Pancreas (tissue), 10 donors: Measurements from ENCODE around the gene POTEB. TPM values are rescaled to one million over a fixed set of nuclear protein-coding genes. Genes with fewer than 3 reads are reported as not detected.
"Not testable (repeated sequence)": the region's sequence is repeated elsewhere in the genome, so short reads cannot be mapped to it uniquely, and the experiment has no call there.

ENCODE experiments used
- ATAC-seq, 4 donors: fragments of 200-7000 bp; cut with Tn5 transposase; one replicate each; pipeline versions ENCODE4 v1.8.0 to v1.9.1; 2020; ENCODE audit warnings: mild to moderate bottlenecking in 4 of 4, moderate library complexity in 4 of 4
- DNase-seq, 6 donors: peaks; one replicate each; pipeline ENCODE4 v3.0.0-alpha.2; 2020
- FAIRE-seq: peaks from 2 replicates; lab custom pipeline; 2012; peaks lifted over from hg19 to GRCh38; lab: Jason Lieb, UNC
- H3K27ac ChIP-seq, 4 donors: fragments of 200-600 bp; sonication (generic); 1 replicate in 3 of 4; 2 replicates in 1 of 4; pipeline versions ENCODE4 v1.5.0 to v1.8.0; 2020
- H3K27me3 ChIP-seq, 4 donors: fragments of 200-600 bp; one replicate each; pipeline ENCODE4 v1.8.0; 2021
- H3K36me3 ChIP-seq, 3 donors: fragments of 200-600 bp; sonication (generic) in 1 of 3; one replicate each; pipeline versions ENCODE4 v1.5.0 to v1.8.0; 2020 to 2021
- H3K4me1 ChIP-seq, 3 donors: fragments of 200-600 bp; one replicate each; pipeline ENCODE4 v1.8.0; 2021
- H3K4me3 ChIP-seq, 4 donors: fragments of 200-600 bp; sonication (generic) in 2 of 4; one replicate each; pipeline versions ENCODE4 v1.5.0 to v1.8.0; 2020 to 2021
- H3K9me3 ChIP-seq, 4 donors: fragments of 200-600 bp; one replicate each; pipeline ENCODE4 v1.8.0; 2021
- WGBS, 2 donors: extraction: QIAGEN DNeasy Blood & Tissue Kit; methylation state at CpG; one replicate each; pipeline ENCODE4 v1.1.7; 2013; 5-methylcytosine and 5-hydroxymethylcytosine counted together
- intact Hi-C, 3 donors: fragments of 100-400 bp; cut with DNase I; formaldehyde crosslinking; loops; one replicate each; pipeline versions ENCODE4 v1.11.1 to v1.14.2; 2022
- microRNA-seq, 2 donors: library from miRNA; unstranded; fragments of <30 nt; microRNA quantifications; one replicate each; pipeline versions ENCODE4 to v1.1.0, GENCODE V29; 2019 to 2020
- polyA plus RNA-seq, 2 donors: library from polyadenylated mRNA; stranded (reverse); fragments of 200-250 nt; gene quantifications; one replicate each; pipeline ENCODE4 v1.2.3, GENCODE V29; 2013
- total RNA-seq, 6 donors: library from RNA; stranded (reverse); fragmentation: NEBNext Ultra II Directional in 4 of 6; extraction: Animal tissue kit (Norgen Biotek cat#: 25700) in 4 of 6; gene quantifications; one replicate each; pipeline versions ENCODE4 v1.2.1 to v1.2.4, GENCODE V29; 2021 to 2023
- donor health status: healthy with polysubstance abuse.
- donor health status: DM: no; HTN: no; CAD: no; lungs with moderate emphysema.
- donor health status: DM: no; HTN: no; CAD: no.
- donor health status: control.
- donor health status: control.
- donor health status: Bipolar disorder and iron deficiency.
- donor health status: DM: yes; HTN: yes; CAD: no.
- donor health status: DM: no; HTN: no; CAD: no.
- donor health status: DM: no; HTN: no; CAD: no.
- donor health status: DM: yes; HTN: yes; CAD: no.

Gene POTEB
- total RNA-seq (not detected), polyA plus RNA-seq (not detected)

DNA sequence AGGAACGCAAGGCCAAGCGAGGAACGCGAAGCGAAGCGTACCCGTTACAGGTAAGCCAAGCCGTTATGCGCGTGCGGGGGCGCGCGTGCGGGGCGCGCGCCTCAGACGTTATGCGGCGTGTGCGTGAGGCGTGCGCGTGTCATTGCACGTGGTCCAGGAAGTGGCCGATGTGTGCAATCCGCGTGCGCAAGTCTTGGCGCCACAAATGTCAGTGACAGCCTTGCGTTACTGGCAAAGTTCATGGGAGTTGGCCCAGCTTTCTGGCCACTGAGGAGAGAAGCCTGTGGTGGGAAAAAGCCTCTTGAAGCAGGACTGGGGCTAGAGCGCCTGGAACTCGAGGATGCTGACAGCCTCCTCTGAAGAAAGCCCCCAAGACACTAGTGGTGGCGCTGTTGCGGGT, at the start of gene POTEB:
TSS of gene POTEB (minus strand) at position 101 of the 400 bp plus-strand sequence. CDS start 489 bp downstream, outside the sequence.
- DNase-seq, H3K36me3 ChIP-seq, H3K27ac ChIP-seq, H3K4me3 ChIP-seq, FAIRE-seq, H3K4me1 ChIP-seq, H3K9me3 ChIP-seq, H3K27me3 ChIP-seq, ATAC-seq, intact Hi-C loops: not testable (repeated sequence)
- no CpG with 5 or more reads among the region's 36 CpGs for WGBS, 2 donors

DNA sequence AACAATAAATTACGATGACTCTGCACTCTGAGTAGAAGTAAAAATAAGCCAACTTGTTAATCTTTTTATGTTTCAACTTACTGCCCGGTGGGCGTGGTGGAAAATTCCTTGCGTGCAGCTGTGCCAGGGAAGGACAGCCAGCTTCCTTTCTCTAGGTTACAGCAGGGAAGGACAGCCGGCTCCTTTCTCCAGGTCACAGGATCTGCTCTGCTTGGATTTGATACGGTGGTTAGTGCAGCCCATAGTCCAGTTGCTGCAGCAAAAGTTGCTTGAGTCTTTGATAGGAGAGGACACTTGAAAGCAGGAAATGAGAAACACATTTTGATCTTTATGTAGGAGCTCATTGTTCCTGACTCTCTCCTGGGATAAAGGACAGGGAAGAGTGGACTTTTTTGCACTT, 13.4 kb upstream of the POTEB start:
- ATAC-seq, H3K4me3 ChIP-seq, H3K27ac ChIP-seq, H3K36me3 ChIP-seq, intact Hi-C loops, DNase-seq, H3K4me1 ChIP-seq, H3K9me3 ChIP-seq, H3K27me3 ChIP-seq, FAIRE-seq: not testable (repeated sequence)
- WGBS, 2 donors: no CpG with 5 or more reads among the region's 6 CpGs

DNA sequence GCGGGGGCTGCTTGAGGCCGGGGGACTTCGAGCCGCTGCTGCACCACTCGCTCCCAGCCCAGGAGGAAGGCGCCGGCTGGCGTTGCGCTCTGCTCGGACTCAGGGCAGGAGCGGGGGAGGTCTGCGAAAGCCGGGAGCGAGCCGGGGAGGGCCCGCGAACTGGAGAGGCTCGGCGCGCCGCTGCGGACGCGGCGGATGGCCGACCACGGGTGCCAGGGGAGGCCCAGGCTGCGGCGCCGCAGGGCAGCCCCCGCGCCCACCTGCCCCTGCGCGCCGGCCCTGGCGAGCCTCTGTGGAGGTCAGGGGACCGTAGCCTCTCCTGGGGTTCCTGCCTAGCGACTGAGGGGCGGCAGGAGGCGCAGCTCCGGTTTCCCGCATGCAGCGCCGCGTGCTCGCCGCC, 12.0 kb upstream of the POTEB start:
- H3K9me3 ChIP-seq, H3K4me3 ChIP-seq, H3K36me3 ChIP-seq, FAIRE-seq, H3K27me3 ChIP-seq, ATAC-seq, intact Hi-C loops, H3K4me1 ChIP-seq, H3K27ac ChIP-seq: not testable (repeated sequence)
- WGBS, 2 donors: 27% methylated on average over 19 of the region's 47 CpGs; no CpG with 5 or more reads in 1 of the 2 donors
- DNase-seq: peak in 1 of 6 donors; percentile 0

DNA sequence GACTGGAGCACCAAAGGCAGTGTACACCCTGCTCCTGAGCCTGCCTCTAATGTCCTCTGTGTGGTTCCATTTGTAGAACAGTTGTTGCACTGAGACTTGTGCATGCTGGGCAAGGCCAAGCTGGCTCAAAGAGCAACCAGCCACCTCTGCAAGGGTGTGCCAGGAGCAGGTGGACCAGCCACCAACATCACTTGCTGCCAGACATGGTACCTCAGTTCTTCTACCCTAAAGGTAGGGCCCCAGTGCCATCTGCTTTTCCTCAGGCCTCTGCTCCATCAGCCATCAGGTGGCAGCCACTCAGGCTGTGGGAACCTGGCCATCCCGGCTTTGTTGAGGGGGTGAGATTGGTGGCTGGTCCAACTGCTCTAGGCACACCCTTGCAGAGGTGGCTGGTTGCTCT, 38.7 kb downstream of the POTEB start:
- ATAC-seq, H3K9me3 ChIP-seq, H3K27ac ChIP-seq, H3K4me3 ChIP-seq, H3K36me3 ChIP-seq, intact Hi-C loops, H3K27me3 ChIP-seq, FAIRE-seq, H3K4me1 ChIP-seq: not testable (repeated sequence)
- DNase-seq: peak in 2 of 6 donors; percentile 0 to 2
- WGBS, 2 donors: no CpG with 5 or more reads among the region's 1 CpG

Small RNAs within 50 kb of the gene (microRNA-seq; reads per million reads assigned to microRNA genes)
- gene MIR3118-4: 0 reads per million in 2 donors

Other genes with a start within 250 kb of the POTEB start
- gene OR4M2, start 202.8 kb upstream of the POTEB start, total RNA-seq: not detected
- gene OR4M2, start 202.8 kb upstream of the POTEB start, polyA plus RNA-seq: not detected